Osteoblast (primary cell): ENCODE data around the gene STARD9. TPM values are rescaled to one million over a fixed set of nuclear protein-coding genes. Genes with fewer than 3 reads are reported as not detected.

Experiments used
- DNase-seq: peaks from one replicate; pipeline ENCODE4 v3.0.0; 2011; ENCODE audit warnings: low spot score, mixed read lengths; ENCODE audit not compliant: insufficient read length; ENCODE audit errors: missing footprints
- H2AFZ ChIP-seq: 2 replicates; pipeline ENCODE4 v1.6.0; 2011; ENCODE audit warnings: mild to moderate bottlenecking, low read length
- H3K27ac ChIP-seq: 2 replicates; pipeline ENCODE4 v1.5.1; 2011; ENCODE audit warnings: mild to moderate bottlenecking, low read depth, low read length, moderate library complexity
- H3K27me3 ChIP-seq: 2 replicates; pipeline ENCODE4 v1.6.0; 2012; ENCODE audit warnings: mild to moderate bottlenecking, control low read depth, inconsistent platforms, low read length, moderate library complexity; ENCODE audit not compliant: insufficient read depth
- H3K36me3 ChIP-seq: 2 replicates; pipeline ENCODE4 v1.5.1; 2011; ENCODE audit warnings: mild to moderate bottlenecking, low read length, control low read depth, moderate library complexity; ENCODE audit not compliant: insufficient read depth
- H3K4me1 ChIP-seq: 2 replicates; pipeline ENCODE4 v1.5.1; 2011; ENCODE audit warnings: mild to moderate bottlenecking, low read length, control low read depth, moderate library complexity; ENCODE audit not compliant: insufficient read depth
- H3K4me2 ChIP-seq: 2 replicates; pipeline ENCODE4 v1.6.0; 2011; ENCODE audit warnings: mild to moderate bottlenecking, low read length; ENCODE audit not compliant: insufficient read depth
- H3K4me3 ChIP-seq: fragments of 200-600 bp; sonication (generic); 3 replicates; pipeline ENCODE4 v1.5.1; 2012; ENCODE audit warnings: mild to moderate bottlenecking, low read length, inconsistent platforms; ENCODE audit not compliant: insufficient read depth
- H3K79me2 ChIP-seq: 2 replicates; pipeline ENCODE4 v1.6.0; 2012; ENCODE audit warnings: mild to moderate bottlenecking, low read length, control low read depth, inconsistent platforms; ENCODE audit not compliant: insufficient read depth
- H3K9me3 ChIP-seq: 2 replicates; pipeline ENCODE4 v1.5.1; 2011; ENCODE audit warnings: low read depth, low read length, control low read depth
- H4K20me1 ChIP-seq: 2 replicates; pipeline ENCODE4 v1.6.0; 2012; ENCODE audit warnings: mild to moderate bottlenecking, low read length, control low read depth; ENCODE audit not compliant: insufficient read depth
- total RNA-seq: library from RNA; depleted of rRNA; stranded (reverse); fragments of >200 nt; gene quantifications from 2 replicates; pipeline ENCODE4 v1.2.3, GENCODE V29; 2012
- TF ChIP-seq, protein P1 (sequence below): IDR thresholded peaks from 2 replicates; pipeline ENCODE4 v1.5.1; 2011; ENCODE audit warnings: mild to moderate bottlenecking, low read depth, low read length, moderate library complexity; ENCODE audit errors: extremely low read depth

The STARD9 gene
- total RNA-seq, 1 donor = 9.4 TPM

- no peaks in the 10 kb centered on the region for H3K27me3 ChIP-seq
- H2AFZ ChIP-seq = peak overlapping the region; percentile 100
- TF ChIP-seq, protein P1, sequence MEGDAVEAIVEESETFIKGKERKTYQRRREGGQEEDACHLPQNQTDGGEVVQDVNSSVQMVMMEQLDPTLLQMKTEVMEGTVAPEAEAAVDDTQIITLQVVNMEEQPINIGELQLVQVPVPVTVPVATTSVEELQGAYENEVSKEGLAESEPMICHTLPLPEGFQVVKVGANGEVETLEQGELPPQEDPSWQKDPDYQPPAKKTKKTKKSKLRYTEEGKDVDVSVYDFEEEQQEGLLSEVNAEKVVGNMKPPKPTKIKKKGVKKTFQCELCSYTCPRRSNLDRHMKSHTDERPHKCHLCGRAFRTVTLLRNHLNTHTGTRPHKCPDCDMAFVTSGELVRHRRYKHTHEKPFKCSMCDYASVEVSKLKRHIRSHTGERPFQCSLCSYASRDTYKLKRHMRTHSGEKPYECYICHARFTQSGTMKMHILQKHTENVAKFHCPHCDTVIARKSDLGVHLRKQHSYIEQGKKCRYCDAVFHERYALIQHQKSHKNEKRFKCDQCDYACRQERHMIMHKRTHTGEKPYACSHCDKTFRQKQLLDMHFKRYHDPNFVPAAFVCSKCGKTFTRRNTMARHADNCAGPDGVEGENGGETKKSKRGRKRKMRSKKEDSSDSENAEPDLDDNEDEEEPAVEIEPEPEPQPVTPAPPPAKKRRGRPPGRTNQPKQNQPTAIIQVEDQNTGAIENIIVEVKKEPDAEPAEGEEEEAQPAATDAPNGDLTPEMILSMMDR = no peak
- H3K9me3 ChIP-seq = no peaks in the 10 kb centered on the region
- peaks cover 66% of the 10 kb centered on the region for H3K79me2 ChIP-seq
- H4K20me1 ChIP-seq = peaks cover 3% of the 10 kb centered on the region
- peak overlapping the region; percentile 96 for H3K4me2 ChIP-seq
- H3K4me1 ChIP-seq = peaks cover 17% of the 10 kb centered on the region
- peak overlapping the region; percentile 100 for H3K4me3 ChIP-seq
- peak overlapping the region; percentile 86 for H3K27ac ChIP-seq
- DNase-seq = peak; percentile 75
- peaks cover 22% of the 10 kb centered on the region for H3K36me3 ChIP-seq
Observed at GRCh38 chr15:42547918-42548248, 27.5 kb upstream of the STARD9 start.

DNA sequence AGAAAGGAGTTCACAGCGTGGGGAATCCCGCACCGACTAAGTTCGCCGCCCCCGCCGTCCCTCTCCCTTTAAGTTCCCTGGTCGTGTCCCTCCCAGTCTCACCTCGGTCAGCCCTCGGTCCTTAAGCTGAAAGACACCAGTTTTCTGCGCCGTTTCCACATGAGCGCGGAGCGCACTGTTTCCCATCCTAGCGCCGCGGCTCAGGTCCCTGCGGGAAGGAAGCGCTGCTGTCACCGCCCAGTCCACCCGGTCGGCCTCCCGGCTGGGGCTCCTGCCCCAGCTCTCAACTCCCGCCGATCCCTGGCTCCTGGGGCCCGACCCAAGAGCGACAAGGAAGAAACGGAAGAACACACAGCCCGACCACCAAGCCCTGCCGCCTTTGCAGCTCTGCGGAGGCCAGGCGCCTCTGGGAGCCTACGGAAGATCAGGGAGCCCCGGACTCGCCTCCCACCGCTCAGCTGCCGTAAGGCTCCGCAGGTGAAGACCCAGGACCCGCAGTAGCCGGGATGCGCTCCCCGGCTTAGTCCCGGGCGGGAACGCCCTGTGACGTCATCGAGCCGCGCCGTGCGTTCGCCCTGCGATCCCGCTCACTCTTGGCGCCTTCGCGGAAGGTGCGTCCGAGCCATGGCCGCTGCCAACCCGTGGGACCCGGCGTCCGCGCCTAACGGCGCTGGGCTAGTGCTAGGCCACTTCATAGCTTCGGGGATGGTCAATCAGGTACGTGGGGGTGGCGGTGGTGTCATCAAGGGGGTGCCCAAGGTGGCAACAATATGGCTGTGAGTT, 27.0 kb upstream of the STARD9 start, which contains the start of the genes HAUS2 and LRRC57:
HAUS2 (plus strand) TSS at position 590 of the 783 bp plus-strand sequence; CDS start at position 625, 35 bp downstream.
LRRC57 (minus strand) TSS at position 545 of the 783 bp plus-strand sequence; CDS start at position 186, 359 bp downstream.
- Histone ChIP-seq H3K9me3 (no peaks in the 10 kb centered on the region), H2AFZ (peak within 1 kb of the TSS; percentile 100), H3K27me3 (no peaks in the 10 kb centered on the region), H3K4me3 (peak within 1 kb of the TSS; percentile 100), H3K4me1 (peaks cover 17% of the 10 kb centered on the region), H3K27ac (peak within 1 kb of the TSS; percentile 86), H3K4me2 (peak within 1 kb of the TSS; percentile 96), H4K20me1 (peaks cover 6% of the 10 kb centered on the region), H3K79me2 (peaks cover 69% of the 10 kb centered on the region), H3K36me3 (peaks cover 19% of the 10 kb centered on the region)
- peak; percentile 95 for DNase-seq
- TF ChIP-seq, protein P1 = no peak

DNA sequence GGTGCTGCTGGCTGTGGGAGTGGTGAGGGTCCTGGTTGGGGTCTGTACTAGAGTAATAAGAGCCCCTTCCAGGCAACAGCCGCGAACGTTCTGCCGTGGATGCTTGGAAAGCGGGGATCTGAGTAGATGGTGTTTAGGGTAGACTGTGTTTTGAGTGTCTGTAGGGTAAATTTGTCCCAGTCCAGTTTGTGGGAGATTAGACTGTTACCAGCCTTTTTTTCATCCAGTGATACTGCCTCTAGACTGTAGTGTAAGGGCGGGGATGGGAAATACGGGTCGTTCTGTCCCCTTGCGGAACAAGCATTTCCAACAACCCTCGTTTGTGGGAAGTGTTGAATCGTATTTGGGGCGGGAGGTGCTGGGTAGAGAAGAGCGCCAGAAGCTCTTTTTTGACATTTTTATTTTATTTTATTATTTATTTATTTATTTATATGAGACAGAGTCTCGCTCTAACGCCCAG, 26.3 kb upstream of the STARD9 start:
- H3K27ac ChIP-seq = peak overlapping the region; percentile 86
- H3K4me3 ChIP-seq = peak overlapping the region; percentile 100
- peak; percentile 76 for DNase-seq
- peaks cover 7% of the 10 kb centered on the region for H4K20me1 ChIP-seq
- TF ChIP-seq, protein P1 = no peak
- no peaks in the 10 kb centered on the region for H3K9me3 ChIP-seq
- H3K36me3 ChIP-seq = peaks cover 13% of the 10 kb centered on the region
- H2AFZ ChIP-seq = peak overlapping the region; percentile 100
- H3K4me1 ChIP-seq = peaks cover 17% of the 10 kb centered on the region
- H3K4me2 ChIP-seq = peak overlapping the region; percentile 96
- H3K79me2 ChIP-seq = peaks cover 75% of the 10 kb centered on the region
- H3K27me3 ChIP-seq = no peaks in the 10 kb centered on the region

DNA sequence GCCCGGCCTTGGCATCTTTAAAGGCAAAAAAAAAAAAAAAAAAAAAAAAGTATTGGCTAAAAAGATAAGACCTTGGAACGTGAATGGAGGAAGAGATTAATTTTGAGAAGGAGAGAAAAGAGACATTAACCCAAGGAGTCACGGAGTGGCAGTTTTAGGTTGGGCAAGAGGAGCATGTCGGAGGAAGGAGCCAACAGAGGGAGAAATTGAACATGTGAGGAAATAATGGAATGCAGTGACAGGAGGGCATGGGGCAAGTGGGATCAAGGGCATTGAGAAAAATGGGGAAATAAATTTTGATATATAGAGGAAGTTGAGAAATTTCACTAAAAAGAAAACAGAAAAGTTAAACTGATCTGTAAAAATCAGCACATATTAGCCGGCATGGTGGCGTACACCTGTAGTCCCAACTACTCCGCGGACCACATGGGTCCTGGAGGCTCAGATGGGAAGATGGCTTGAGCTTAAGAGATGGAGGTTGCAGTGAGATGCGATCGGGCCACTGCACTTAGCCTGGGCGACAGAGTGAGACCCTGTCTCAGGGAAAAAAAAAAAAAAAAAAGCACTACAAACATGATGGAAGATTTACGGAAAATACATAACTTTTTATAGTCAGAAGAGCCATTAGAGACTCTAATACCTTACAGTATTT, 25.5 kb upstream of the STARD9 start:
- Histone ChIP-seq H3K36me3 (peaks cover 7% of the 10 kb centered on the region), H3K9me3 (no peaks in the 10 kb centered on the region), H3K27ac (no peak overlapping the region), H2AFZ (no peak overlapping the region), H3K79me2 (peaks cover 81% of the 10 kb centered on the region), H3K4me3 (peak overlapping the region; percentile 100), H3K27me3 (no peaks in the 10 kb centered on the region), H3K4me1 (peaks cover 17% of the 10 kb centered on the region), H4K20me1 (peaks cover 7% of the 10 kb centered on the region), H3K4me2 (peak overlapping the region; percentile 96)
- TF ChIP-seq, protein P1 = no peak
- DNase-seq = peak; percentile 49
